Left hindlimb (tissue), 1 donor: Measurements from ENCODE around the gene PRKCE.

ENCODE experiments used
- DNase-seq: peaks from one replicate; pipeline ENCODE4 v3.0.0-alpha.2; 2018

Gene PRKCE

DNA sequence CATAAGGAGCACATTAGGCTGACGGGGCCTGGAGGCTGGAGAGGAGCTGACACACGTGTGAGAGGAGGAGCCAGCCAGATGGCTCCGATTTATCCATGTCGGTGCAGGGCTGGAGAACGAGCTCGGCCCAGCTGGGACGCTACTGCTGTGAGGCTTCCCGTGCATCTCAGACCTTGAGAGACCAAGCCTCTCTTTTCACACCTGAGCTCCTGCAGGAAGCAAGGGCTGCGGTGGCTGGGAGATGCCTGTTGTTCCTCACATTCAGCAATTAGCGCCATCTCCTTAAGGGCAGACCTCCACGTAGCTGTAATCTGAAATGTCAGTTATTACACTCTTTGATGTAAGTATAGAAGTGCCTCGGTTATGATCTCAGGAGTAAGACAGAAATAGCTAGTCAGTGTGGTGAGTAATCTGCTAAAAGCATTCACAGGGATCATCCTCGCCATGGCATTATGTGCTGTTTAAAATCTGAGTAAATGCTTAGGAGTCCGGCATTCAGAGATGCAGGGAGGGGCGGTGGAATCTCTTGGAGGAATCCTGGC is 107.9 kb downstream of the PRKCE start:
- DNase-seq, result peak; percentile 69

DNA sequence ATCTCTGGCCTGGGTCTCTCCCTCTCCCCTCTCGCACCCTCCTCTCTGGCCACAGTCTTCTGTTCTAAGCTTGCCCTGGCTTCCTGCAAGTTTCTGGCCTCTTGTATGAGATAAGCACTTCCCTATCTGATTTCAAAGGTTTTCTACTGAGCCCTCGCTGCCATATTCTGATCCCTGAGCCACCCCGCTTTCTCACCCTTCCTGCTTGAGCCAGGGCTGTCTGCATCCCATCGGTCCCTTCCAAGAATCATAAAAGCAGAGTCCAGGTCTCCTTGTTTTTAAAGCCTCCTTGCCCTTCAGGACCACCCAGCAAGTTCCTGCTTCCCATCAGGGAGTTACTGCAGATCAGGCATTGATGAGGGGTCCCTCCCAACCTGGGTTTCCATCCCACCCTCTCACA is 110.2 kb downstream of the PRKCE start:
- DNase-seq, result no peak

DNA sequence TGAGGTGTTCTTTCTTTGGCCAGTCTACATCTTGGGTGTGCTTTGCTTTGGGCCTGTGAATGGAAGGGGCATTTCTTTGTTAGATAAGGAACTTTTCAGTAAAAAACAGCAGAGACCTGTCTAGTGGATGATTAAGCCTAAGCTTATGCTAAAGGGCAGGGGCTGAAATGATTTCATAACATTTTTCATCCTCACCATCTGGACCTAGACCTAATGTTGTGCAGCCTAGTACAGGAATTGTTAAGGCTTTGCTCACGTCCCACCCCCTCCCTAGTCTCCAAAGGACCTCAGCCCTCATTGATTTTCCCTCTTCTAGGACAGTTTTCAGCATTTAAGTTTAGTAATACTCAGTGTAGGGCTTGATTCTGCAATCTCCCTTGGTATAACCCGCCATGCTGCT is 111.8 kb downstream of the PRKCE start:
- no peak for DNase-seq

DNA sequence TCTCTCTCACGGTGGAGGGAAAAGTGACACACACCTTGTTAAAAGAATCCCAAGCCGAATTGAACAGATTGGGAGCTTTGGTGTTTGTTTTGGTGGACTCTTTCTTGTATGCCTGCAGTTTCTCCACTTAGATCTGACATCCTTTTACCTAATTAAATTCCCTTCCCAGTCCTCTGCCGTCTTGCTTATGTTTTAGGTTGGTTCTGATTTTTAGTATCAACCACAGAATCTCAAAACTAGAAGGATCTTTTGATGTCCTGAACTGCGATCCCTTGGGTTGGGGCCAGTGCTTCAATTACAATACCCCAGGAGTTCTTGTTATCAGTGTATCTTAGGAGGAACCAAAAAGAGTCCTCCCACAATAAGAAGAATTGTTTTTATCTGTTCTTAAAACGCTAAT is 112.3 kb downstream of the PRKCE start:
- DNase-seq, result no peak

DNA sequence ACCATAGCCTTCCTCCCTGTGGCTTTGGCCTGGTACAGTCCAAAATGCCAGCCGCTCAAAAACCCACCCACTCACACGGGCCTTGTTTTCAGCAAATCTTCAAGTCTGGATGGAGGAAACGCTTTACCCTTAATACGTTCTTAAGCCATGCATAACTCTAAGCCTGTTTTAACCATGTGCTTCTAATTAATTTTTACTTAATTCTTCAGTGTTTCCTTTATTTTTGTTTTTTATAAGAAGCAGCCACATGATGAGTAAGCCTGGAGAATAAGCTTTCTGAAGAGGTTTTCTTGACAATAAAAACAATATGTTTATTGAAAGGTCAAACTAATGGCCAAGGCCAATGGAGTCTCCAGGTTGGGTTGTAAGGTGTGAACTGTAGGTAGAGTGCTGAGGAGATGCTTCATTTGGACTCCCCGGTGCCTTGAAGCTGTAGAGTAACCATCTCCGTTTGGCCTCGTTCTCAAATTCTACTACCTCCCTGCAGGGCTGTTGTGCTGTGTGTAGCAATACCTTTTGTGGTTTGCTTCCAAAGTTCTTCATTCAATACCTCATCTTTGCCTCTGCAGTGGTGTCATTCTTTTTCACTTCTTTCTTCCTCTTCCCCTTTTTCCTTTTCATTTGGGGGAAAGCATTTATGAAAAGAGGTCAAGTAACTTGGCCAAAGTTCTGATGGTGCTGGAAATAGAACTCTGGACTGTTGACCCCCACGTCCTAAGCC is 113.7 kb downstream of the PRKCE start:
- DNase-seq, result no peak

DNA sequence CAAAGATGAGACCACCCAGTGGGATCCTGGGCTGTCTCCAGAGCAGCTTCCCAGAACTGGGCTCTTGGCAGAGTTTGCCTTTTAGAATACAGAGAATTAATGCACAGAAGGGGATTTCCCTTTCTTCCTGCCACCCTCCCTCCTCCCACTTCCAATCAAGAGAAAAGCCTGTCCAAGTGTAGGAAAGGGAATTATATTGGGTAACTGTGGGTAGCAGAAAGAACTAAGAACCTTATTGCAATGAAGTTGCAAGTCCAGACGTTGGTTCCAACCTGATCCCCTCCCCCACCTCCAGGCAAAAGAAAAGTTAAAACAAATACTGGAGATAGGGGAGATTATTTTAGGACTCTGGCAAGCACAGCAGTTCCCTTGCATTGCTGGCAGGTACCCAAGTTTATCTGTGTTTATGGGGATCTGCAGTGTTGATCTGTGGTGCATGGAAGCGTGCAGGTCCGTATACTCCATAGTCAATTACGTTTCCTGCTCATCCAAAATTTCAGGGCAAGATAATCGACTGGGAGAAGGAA is 114.3 kb downstream of the PRKCE start:
- no peak for DNase-seq

DNA sequence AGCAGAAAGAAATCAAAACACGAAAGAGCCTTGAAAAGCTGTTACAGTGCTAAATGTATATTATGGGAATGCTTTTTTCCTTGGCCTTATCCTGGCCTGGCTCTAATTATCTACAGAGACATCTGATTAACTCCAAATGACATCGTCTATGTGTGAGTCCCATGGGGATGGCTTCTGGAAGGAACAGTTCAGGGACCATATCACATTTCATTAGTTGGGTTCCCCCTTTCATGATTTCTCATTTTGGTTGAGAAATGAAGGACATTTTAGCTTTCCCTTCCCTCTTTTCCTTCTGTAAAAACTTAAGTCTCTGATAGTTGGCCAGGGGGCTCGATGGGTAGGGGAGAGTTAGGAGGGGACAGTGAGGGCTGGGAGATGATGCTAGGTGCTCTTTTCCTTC is 116.7 kb downstream of the PRKCE start:
- no peak for DNase-seq

DNA sequence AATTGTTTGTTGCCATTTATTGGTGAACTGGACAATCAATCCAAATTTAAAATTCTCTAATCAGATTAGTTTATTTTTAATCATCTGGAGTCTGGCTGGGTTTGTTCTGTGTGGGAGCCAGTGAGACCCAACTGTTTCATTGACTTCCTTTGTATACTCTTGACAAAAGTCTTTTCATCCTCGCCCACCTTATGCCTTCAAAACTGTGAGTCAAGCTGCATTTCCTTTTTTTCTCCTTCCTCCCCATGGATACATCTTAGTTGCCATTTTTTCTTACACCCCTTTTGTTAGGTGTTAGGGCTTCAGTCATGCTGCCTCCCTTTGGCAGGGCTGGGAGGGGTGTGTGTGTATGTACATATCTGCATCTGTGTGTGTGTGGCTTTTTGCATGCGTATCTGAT is 117.6 kb downstream of the PRKCE start:
- no peak for DNase-seq

DNA sequence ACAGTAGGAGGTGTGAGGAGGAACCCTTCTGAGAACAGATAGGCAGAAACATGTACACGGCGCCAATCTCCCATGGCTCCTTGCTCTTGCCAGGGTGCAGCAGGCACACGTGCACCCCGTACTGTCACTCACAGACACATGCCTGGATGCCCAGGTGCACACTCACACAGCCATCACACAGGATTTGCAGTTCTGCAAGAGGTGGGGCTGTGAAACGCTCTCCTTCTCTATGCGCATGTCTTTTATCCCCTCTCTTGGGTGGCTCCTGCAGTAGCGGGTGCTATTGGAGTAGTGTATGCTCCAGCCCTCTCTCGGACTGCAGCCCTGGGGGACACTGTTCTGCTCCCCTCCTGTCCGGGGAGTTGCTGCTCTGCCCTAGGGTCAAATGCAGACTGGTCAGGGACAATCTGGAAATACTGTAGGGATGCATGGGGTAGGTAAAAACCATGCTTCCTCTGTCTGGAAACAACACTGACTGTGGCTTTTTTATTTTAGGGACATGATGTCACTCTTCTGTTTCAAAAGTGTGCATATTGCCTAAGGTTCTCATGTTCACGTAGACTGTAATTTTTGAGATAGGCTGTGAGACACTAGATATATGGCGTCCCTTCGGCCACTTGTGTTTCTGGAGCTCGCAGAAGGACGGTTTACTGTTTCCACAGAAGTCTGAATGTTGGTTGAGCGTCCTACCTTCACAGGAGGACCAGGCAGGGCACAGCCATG is 118.5 kb downstream of the PRKCE start:
- no peak for DNase-seq

DNA sequence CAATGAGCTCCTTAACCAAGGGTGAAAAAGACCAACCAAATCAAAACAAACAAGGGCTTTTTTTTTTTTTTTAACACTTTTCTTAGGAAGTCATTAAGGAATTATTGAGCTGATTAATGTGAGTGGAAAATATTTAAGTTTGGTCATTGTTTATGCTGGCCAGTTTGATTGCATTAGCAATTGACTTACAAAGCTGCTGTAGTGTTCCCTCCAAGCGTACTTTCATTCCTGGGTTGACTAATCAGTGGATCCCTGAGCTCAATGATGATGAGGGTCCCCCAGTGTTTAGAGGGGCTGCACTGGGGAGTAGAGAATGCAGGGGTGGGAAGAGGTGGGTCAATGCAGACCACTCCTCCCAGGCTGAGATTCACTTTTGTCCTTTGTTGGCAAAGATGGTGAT is 119.3 kb downstream of the PRKCE start:
- no peak for DNase-seq

DNA sequence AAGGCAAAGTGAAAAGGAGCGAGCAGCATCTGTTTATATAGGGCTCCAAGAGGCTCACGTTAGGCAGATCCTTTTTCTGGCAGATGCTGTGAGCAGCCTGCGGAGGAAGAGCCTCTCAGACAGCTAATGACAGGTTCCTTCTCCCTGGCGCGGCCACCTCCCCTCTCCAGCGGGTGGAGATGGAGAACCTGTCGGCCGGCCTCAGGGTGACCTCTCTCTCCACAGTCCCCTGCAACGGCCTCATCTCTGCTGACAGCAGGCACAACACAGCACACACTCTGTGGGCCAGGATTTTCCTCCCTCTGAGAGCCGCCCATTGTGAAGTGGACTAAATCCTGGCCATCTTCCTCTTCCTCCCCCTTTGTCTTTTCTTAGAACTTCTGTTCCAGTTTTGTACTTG is 119.8 kb downstream of the PRKCE start:
- peak; percentile 77 for DNase-seq

DNA sequence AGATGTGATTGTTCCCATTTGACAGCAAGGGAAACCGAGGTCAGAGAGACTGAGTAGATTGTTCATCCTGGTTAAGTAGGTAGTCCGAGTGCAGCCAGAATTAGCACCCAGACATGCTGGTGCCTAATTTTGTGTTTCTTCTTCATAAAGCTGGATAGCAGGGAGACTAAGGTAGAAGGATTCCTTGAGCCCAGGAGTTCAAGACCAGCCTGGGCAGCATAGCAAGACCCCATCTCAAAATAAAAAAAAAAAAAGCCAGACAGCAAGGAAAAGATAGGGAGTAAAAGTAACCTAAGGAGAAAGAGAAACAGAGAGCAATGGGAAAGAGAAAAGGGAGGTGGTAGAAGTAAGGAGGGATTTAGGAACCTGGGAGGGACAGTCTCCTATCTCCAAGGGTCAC is 120.6 kb downstream of the PRKCE start:
- no peak for DNase-seq

DNA sequence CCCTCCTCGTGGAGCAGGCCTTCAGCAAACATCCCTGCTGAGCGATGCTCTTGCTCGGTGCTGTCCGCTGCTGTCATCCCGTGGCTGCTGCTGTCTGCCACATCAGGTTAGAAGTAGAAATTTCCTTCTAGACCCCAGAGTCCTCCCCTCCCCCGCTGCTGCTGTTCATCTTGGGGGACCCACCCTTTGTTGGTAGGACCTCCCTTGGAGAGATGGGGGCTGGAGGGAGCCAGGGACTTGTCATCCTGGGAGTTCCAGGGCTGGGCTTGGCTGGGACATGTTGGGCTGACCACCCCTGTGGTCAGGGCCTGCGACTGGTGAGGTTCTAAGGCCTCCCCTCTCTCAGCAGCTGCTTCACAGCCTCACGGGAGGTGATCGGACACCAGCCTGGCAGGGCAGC is 122.4 kb downstream of the PRKCE start:
- DNase-seq, result no peak

DNA sequence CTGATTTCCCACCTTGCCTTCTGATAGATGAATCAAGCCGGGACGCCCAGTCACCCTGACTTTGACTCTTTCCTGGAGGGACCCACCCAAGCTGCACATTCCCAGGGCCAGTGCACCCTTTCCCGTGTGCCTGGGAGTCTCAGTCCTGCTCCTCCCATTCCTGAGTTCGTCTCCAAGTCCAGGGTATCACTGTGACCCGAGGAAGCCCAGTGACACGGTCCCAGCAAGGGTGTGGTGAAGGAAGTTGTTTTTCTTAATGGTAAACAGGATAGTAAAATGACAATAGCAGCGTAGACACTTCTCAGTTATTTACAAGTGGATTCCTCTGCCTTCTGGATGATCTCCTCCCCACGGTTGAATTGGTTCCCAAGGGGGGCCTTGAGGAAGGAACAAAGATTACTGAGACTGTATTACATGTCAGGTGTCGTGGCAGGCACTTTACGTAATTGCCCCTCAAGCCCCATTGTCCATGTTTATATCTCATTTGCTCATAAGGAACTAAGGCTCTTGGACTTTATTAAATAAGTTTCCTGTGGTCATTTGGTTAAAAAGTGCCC is 123.3 kb downstream of the PRKCE start:
- no peak for DNase-seq

DNA sequence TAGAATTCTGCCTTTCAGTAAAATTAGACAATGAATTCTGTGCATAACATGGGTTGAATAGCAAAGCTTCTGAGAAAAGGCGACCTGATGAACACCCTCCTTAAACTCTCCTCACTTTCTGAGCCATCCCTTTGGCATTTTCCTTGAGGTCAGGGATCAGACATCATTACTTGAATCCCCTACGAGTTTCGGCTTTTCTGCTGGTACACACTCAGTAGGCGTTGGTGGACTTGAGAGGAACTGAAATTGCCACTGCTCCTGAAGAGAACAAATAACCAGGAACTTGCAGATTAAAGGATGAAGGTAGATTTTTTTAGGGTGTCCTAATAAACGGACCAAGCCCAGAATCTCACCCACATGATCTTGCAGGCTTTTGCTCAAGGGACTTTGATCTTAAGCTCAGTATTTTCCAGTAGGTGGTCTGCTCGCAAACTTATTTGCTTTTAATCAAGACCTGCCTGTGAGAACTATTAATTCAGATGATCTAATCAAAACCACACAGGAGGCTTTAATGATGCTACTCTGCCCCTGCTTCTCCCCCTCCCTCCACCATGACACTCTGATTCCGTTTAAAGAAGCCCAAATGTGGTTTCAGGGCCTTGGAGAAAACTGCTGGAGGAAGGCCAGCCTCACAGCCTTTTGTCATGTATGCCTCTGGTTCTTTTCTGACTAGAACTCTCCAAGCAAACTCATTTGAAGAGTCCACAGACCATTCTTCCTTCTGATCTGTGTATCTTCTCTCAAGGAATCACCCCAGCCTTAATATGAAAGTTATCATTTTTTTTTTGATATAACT is 124.9 kb downstream of the PRKCE start:
- no peak for DNase-seq

DNA sequence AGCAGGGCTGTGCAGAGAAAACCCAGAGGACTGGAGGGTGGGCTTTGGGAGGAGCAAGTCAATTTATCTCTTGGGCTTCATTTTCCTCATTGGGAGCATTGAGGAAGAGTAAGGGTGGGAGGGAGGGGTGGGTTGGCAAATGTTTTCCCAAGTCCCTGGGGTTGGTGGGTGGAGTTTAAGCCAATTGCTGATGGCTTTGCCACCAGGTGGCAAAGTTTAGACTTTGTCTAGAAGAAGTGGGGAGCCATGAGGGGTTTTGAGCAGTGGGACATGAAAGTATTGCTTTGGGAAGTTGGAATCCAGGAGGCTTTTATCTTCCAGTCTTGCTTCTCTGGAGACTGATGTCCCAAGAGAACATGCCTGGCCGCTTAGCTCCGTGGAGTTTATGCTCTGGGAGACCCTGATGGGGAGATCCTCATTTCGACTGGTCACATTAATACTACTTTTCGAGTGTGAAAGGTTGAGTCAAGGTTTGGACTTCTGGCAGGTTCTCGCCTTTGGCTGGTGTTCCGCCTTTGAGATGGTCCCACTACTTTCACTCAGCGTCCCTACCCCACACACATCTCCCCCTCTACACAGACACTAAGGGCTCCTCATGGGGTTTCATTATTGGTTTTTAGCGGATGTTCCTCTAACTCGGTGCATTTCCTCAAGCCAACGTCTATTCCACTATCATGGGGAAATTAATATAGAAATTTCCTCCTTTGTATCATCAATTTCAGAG is 126.7 kb downstream of the PRKCE start:
- DNase-seq, result no peak

DNA sequence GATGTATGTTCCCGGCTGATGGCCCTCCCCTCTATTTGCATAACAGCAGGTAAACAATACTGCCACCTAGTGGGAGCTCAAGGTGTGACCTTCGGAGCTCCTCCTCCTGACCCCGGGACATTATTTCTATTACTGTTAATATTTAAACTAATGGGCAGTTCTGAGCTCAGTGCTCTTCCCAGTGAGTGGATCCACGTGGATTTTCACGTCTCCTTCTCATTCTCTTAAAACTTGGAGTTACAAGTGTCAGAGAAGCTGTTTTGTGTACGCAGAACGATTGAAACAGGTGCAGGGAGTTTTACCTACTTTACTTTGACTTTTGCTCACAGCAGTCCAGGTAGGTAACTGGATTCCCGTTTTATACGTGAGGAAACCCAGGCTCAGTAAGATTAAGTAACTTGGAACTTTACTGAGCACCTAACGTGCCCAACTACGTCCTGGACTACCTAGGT is 127.3 kb downstream of the PRKCE start:
- no peak for DNase-seq

DNA sequence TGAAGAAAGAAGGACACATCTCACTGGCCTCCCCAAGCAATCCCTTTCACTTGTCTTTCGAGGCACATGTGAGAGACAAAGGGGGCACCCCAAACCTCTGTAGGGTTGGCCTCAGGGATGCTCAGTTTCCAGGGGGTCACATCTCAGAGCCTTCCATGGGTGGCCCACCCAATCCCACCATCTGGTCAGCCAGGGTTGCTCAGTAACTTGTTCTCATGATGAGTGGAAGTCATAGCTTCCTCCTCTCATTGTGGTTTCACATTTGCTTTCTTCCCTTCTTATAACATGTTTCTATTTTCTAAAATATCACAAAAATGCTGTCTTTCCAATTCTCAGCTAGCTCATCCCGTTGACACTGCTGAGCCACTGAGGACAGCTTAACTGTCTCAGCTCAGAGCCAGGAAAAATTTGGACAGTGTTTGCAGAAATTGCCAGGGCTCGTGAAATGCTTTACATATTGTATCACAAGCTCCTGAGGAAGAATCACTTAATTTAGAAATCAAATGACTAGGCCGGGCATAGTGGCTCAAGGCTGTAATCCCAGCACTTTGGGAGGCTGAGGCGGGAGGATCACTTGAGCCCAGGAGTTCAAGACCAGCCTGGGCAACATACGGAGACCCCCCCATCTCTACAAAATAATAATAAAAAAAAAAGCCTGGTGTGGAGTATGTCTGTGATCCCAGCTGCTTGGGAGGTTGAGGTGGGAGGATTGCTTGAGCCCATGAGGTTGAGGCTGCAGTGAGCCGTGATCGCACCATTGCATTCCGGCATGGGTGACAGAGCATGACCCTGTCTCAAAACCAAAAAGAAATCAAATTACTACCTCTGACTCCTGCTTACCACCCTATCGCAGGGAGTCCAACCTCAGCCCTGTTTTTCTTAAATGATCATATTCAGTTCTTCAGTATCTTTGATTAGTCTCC is 129.3 kb downstream of the PRKCE start:
- DNase-seq, result no peak

DNA sequence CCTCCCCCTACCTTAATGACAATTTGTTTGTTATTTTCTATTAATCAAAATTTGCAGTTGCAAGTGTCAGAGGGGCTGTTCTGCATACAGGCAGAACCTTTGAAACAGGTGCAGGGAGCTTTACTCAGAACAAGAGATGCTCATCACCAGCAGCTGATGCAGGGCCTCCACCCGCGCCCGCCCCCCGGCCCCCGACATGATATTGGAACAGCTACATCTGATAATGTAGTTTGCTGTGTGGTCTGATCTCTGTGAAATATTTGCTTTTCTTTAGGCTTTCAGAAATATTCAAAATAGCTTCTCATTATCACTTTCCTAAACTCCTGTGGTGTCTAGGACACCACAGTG is 130.0 kb downstream of the PRKCE start:
- DNase-seq, result no peak

DNA sequence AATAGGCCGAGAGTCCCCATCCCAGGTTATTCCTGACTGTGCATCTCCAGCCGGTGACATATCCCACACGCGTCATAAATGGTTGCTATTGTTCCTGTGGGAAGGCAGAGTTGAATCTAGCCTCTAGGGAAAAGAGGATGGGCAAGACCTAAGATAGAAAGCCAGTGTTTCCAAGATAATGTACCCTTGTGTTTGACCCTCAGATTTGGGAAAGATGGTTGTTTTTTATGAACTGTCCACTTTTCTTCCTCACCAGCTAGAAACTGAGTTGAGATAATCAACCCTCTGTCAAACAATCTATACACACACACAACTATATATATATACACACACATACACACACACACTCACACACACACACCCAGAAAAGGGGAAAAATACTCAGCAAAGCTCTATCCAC is 131.0 kb downstream of the PRKCE start:
- no peak for DNase-seq

DNA sequence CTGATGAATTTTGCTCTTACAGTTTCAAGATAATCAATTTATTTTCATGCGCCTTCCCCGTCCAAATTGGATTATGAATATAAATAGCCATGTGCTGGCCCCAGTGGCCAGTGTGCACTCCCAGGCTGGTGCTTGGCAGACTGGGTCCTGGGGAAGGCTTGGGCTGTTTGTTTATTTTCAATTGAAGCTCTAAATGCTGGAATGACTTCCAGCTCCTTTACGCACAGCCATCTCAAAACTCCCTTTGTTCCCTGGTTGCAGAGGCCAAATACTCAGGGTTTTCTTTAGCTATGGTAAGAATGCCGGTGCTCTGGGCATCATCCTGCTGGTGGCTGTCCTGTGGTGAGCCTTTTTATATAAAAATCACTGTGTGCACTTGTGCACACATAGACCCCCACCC is 131.5 kb downstream of the PRKCE start:
- no peak for DNase-seq
